ENCODE data around the gene COL20A1.
"Not testable (repeated sequence)": the region's sequence is repeated elsewhere in the genome, so short reads cannot be mapped to it uniquely, and the experiment has no call there.

COL20A1 gene

GRCh38 chr20:63370618-63371187 is 77.7 kb downstream of the COL20A1 start:
- DNase-seq (ENCODE audit: extremely low read depth in 1 of 2, low read depth in 1 of 2): no peak

- DNase-seq (ENCODE audit: extremely low read depth in 1 of 2, low read depth in 1 of 2): no peak
These were observed 78.4 kb downstream of the COL20A1 start for GRCh38 chr20:63371291-63371865.

GRCh38 chr20:63372971-63373885 is 80.2 kb downstream of the COL20A1 start:
- no peak for DNase-seq (ENCODE audit: extremely low read depth in 1 of 2, low read depth in 1 of 2)

GRCh38 chr20:63373996-63374395 is 81.0 kb downstream of the COL20A1 start:
- no peak for DNase-seq (ENCODE audit: extremely low read depth in 1 of 2, low read depth in 1 of 2)

GRCh38 chr20:63374504-63374903 is 81.5 kb downstream of the COL20A1 start:
- no peak for DNase-seq (ENCODE audit: extremely low read depth in 1 of 2, low read depth in 1 of 2)

GRCh38 chr20:63375438-63375837 is 82.5 kb downstream of the COL20A1 start:
- DNase-seq (ENCODE audit: extremely low read depth in 1 of 2, low read depth in 1 of 2): no peak

- no peak for DNase-seq (ENCODE audit: extremely low read depth in 1 of 2, low read depth in 1 of 2)
These were observed 83.6 kb downstream of the COL20A1 start for GRCh38 chr20:63376283-63377250.

- DNase-seq (ENCODE audit: extremely low read depth in 1 of 2, low read depth in 1 of 2): no peak
These were observed 84.4 kb downstream of the COL20A1 start for GRCh38 chr20:63377256-63377941.

- no peak for DNase-seq (ENCODE audit: extremely low read depth in 1 of 2, low read depth in 1 of 2)
These were observed 85.0 kb downstream of the COL20A1 start for GRCh38 chr20:63377951-63378381.

- no peak for DNase-seq (ENCODE audit: extremely low read depth in 1 of 2, low read depth in 1 of 2)
These were observed 85.6 kb downstream of the COL20A1 start for GRCh38 chr20:63378626-63379025.

- no peak for DNase-seq (ENCODE audit: extremely low read depth in 1 of 2, low read depth in 1 of 2)
These were observed 86.3 kb downstream of the COL20A1 start for GRCh38 chr20:63379296-63379695.

GRCh38 chr20:63379872-63380271 is 86.9 kb downstream of the COL20A1 start:
- DNase-seq (ENCODE audit: extremely low read depth in 1 of 2, low read depth in 1 of 2): not testable (repeated sequence)

GRCh38 chr20:63380346-63380870 is 87.4 kb downstream of the COL20A1 start:
- no peak for DNase-seq (ENCODE audit: extremely low read depth in 1 of 2, low read depth in 1 of 2)

- no peak for DNase-seq (ENCODE audit: extremely low read depth in 1 of 2, low read depth in 1 of 2)
These were observed 88.9 kb downstream of the COL20A1 start for GRCh38 chr20:63381781-63382431.

GRCh38 chr20:63382551-63383300 is 89.7 kb downstream of the COL20A1 start:
- DNase-seq (ENCODE audit: extremely low read depth in 1 of 2, low read depth in 1 of 2): no peak

- no peak for DNase-seq (ENCODE audit: extremely low read depth in 1 of 2, low read depth in 1 of 2)
These were observed 90.6 kb downstream of the COL20A1 start for GRCh38 chr20:63383556-63383955.

- no peak for DNase-seq (ENCODE audit: extremely low read depth in 1 of 2, low read depth in 1 of 2)
These were observed 91.3 kb downstream of the COL20A1 start for GRCh38 chr20:63384336-63384735.
